Measurements from ENCODE around the gene TTLL10.

The TTLL10 gene

DNA sequence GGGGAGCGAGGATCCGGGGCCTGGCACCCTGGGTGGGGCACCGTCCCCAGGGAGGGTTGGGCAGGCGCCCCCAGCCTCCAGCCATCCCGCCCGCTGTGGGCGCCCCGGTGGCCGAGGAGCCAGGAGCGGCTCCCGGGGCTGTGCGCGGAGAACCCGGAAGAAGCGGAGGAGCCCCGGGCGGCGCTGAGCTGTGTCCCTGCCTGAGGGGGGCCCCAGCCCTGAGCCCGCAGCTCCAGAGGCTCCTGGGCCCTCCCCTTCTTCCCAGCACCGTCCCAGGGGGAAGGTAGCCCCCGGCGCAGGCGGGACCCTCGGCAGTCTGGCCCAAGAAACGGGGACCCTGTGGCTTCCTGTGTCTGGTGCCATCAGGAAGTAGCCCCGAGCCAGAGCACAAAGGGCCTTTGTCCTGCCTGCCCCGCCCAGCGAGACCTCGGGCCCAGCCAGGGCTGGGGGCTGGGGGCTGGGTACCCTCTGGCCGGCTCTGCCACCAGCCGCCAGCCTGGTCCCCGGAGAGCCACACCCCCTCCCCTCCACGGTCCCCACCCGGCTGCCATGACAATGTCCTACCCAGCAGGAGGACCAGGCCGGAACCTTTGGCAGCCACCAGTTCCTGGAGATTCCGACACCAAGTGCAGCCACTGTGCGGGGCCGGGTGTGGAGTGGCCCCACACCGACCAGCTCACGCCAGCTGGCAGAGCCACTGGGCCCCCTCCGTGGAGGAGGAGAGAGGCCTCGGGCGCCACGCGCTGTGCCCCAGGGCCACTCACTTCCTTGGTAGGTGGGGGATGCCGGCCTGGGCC is 15.6 kb upstream of the TTLL10 start:
- DNase-seq, result peak; percentile 69

DNA sequence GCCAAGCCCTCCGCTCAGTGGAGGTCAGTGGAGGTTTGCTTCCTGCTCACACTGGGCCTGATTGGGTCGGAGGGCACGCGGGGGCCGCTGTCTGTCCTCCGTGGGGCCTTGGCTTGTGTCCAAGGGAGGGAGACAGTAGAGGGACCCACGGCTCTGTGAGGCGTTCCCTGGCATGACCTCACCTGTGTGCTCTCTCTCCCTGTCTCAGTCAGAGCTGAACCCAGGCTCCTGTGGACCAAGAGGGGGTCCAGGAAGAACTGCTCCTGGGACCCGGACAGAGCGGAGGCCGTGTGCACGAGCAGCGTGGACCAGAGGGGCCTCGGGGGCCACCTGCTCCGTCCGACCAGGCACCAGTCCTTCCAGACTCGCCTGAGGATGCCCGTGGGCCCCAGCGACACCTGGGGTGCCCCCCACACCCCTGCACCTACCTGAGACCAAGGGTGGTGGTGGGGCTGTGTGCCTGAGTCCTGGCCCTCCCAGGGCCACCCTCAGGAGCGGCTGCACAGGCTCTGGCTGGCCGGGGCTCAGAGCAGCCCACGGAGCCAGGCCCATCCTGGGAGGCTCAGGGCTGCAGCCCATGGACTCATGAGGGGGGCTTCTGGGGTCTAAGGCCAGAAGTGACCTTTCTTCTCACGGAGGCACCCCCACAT is 13.3 kb upstream of the TTLL10 start:
- no peak for DNase-seq

DNA sequence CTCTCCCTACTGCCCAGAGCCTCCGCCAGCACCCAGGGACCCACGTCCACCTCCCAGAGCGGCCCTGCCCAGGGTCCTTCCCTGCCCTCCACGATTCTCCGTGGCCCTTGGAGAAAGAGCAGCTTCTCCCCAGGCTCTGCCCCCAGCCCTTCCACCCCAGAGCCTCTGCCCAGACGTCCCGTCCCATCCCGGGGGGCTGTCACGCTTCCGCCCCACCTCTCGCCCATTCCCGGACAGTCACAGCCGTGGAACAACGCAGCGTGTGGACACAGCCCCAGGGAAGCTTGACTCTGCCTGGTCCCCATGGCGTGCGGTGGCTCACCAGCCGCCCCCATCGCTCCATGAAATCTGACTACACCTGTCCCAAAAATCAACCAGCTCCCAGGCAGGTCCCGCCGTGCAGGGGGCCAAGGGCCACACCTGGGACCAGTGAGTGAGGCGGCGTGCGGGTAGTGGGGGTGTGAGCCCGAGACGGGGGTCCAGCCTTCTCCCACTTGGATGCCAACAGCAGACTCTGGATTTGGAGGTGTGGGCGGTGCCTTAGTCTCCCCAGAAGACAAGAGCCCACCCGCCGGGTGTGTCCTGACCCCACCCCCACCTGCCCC is 12.5 kb upstream of the TTLL10 start:
- DNase-seq, result no peak

DNA sequence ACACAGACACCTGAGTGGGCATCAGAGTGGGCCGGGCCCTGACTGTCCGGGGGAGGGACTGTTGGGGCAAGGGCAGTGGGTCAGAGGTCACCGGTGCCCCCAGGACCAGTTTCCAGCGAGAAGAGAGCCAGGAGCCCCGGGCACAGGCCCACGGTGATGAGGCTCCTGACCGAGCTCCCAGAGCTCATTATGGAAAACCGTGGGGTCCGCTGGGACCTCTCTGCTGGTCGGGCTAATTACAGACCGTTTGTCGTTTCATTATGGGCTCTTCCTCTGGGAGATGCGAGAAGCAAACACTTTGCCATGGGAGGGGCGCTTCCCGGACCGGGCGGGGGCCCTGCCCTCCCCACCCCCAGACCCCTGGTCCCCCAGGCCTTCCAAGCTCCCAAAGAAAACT is 12.0 kb upstream of the TTLL10 start:
- no peak for DNase-seq

DNA sequence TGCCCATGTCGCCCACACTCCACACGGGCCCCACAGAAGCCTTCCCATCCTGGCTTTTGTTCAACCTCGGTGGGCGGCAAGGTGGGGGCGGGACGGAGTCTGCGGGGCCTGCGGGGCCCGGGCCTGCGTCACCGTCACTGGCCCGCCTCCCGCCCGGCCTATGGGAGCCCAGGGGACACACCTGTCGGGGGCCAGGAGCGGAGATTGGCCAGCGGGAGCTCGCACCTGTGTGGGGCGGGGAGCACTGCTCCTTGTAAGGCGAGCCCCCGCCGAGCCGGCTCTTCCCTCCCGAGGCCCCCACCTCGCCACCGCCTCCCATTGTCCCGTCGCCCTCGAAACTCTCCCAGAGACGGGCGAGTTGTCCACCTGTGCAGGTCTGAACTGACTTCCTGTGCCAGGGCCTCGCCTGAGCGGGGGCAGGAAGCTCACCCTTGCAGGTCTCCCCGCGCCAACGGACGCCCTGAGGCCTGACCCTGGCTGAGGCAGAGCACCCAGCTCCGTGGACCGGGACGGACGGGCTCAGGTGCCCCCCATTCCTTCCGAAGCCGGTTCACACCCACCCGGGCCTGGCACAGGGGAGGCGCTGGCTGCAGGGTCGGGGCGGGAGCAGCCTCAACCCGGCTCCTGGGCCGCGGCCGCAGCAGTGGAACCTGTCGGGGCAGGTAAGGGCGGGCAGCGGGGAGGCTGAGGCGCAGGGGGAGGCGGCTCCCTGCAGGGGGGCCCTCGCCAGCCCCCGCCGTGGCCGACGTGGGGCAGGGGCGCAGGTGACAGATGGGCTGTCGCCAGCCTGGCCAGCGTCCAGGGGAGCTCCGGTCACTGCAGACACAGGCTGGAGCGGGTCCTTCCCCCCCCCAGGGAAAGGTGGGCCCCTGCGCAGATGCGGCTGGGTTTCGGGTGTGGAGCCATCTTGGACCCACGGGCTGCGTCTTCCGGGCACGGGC is 10.8 kb upstream of the TTLL10 start:
- no peak for DNase-seq

DNA sequence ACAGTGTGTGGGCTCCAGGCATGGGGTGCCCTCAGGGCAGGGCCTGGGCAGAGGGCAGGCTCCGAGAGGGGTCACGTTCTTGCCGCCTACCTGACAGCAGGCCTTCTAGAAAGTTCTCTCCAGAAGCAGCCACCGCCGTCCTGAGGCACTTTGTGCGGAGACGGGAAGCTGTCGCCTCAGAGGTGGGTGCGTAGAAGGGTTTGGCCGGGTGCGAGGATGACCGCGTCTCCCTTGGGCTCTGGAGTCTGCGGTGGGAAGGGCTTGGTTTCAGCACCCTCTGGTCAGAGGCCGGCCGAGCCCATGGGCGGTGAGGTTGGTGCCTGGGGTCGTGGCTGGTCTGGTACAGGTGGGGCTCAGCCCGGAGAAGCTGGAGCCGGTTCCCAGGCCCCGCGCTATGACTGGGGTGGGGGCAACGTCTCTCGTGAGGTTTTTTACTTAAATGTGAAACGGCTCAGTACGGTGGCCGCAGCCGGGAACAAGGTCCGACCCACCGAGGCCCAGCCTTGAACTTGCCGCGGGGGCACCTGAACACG is 10.1 kb upstream of the TTLL10 start:
- DNase-seq, result no peak

DNA sequence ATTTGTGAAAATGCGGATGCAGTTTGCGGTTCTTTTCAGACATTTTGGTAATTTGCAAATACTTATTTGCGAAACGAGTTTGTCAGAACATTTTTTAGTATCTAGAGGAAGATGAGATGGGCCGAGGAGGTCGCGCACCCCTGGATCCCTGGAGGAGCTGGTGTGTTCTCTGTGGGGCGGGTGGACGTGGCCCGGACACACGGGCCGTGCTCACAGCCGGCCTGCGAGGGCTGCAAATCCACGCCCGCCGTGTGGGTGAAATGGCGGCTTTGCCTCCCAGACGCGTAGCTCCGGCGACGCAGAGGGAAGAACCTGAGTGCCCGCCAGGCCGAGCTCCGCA is 9.3 kb upstream of the TTLL10 start:
- no peak for DNase-seq

DNA sequence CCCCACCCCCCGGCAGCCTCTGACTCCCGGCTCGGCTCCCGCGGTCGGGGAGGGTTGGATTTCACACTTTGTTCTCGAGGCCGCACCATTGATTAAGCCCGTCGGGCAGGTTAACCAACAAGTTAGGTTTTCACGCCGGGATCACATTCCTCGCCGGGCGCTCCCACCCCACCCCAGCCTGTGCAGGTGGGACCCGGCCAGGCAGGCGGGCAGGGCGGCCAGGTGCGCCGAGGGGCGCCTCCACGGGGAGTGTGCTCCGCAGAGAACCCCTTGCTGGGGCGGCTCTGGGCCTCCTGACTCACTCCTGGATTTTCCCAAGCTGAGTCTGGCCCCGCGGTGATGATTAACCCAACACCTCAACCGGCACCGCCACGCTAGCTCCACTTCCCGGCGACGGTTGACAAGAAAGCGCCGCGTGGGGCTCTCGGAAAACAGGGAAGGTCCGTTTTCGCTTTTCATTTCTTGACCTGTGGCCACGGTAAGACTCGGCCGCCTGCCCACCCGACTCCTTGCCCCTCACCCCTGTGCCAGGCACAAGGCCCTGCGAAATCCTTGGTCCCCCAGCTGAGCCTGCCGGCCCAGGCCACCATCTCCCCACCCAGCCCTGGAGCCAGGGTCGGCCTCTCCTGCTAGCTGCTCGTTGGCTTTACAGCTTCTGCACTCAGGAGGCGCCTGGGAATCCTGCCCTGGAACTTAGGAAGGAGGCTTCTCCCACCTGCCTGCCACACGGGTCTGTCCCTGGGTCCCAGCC is 8.8 kb upstream of the TTLL10 start:
- DNase-seq, result no peak

DNA sequence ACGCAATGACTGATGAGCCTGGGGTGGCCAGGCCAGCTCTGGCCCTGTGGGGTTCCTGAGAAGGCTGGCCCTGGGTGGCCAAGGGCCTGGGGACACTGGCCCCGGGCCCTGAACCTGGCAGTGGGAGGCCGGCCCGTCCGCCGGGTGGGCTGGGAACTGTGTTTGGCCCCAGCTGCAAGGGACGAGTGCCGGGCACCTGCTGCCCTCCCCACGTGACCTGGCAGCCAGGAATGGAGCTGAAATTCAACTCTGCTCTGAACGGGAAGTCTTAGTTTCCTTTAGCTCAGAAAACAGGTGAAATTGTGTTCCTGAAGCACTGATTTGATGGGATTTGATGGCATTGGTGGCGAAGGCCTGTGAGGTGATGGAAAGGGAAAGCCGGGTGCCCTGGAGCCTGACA is 8.2 kb upstream of the TTLL10 start:
- DNase-seq, result no peak

DNA sequence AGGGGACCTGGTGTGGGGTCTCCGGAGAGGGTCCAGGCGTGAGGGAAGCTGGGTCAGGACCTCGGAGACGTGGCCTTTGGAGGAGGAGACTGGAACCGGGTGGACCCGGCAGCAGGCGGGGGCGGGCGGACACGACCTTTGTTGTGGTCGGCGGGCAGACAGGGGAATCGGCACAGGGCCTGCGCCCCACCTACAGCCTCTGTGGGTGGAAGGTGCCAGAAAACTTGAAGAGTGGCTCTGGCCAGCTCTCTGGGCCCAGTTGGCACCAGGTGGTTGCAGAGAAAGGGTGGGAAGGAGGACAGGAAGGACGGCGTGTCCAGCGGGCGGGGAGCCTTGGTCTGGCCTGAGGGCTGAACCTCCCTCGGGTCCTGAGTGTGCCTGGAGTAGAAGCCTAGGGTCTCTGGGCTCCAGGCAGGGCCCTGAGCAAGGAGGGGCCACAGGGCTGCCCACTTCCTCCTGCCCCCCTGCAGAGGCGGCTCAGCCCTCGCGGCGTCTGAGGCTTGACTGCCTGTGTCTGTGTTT is 7.7 kb upstream of the TTLL10 start:
- DNase-seq, result no peak

DNA sequence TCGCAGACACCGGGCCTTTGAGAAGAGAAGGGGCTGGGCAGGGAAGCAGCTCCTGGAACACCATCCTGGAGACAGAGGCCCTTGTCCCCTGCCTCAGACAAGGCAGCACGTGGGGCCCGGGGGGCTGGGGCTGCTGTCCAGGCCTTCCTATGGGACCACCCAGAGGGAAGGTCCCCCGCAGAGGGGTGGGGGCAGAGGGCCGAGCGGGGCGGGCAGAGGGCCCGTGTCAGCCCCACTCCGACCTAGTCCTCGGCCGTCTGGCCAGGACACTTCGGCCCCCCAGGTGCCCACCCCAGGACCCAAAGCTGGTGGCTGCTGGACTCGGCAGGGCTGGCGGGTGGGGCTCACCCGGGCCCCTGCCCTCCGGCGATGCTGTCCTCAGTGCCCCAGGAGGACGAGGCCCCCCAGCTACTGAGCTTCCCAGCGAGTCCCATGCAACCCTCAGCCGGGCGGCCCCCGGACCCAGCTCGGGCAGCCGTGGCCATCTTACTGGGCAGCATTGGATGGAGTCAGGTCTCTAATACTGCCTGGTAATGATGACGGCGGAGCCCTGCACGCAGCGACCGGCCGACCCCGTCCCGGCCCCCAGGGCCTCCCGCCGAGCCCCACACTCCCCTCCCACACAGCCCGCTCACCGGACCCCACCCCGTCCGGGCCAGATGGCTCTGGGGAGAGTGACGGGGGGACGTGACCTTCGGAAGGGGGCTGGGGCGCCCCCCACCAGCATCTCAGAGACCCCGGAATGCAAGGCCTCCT is 6.9 kb upstream of the TTLL10 start:
- no peak for DNase-seq

DNA sequence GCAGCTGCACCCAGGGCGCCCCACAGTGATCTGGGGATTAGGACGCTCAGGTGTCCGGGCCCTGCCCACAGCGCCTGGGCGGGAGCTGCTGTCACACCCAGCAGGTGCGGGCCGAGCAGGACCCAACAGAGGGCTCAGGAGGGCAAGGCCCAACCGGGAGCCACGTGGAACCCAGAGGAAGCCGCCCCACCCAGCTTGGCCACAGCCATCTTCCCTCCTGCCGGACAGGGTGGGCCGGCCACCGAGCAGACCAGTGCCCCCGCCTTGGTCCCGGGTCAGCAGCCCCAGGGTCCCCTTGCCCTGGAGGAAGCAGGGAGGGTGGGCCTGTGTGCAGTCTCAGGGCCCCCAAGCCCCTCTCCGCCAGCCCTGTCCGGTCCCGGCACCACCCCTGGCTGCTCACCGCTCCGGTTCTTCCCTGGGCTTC is 6.3 kb upstream of the TTLL10 start:
- no peak for DNase-seq

DNA sequence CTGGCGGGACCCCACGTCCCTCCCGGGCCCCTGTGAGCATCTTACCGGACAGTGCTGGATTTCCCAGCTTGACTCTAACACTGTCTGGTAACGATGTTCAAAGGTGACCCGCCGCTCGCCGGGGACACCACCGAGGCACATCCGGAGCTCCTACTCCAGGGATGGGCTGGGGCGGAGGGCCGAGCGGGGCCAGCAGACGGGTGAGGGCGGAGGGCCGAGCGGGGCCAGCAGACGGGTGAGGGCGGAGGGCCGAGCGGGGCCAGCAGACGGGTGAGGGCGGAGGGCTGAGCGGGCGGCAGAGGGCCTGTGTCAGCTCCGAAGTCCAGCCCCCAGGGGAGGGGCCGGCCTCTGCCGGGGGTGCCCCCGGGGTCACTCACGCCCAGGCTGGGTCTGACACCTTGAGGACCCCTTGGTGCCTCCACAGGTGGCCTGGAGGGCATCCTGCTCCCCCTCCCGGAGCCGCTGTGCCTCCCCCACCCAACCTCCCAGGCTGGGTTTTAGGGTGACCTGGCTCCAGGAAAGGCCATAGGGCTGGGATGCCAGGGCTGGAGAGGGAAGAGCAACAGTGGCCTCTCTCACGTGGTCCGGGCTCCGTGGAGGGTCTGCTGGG is 5.7 kb upstream of the TTLL10 start:
- DNase-seq, result no peak

DNA sequence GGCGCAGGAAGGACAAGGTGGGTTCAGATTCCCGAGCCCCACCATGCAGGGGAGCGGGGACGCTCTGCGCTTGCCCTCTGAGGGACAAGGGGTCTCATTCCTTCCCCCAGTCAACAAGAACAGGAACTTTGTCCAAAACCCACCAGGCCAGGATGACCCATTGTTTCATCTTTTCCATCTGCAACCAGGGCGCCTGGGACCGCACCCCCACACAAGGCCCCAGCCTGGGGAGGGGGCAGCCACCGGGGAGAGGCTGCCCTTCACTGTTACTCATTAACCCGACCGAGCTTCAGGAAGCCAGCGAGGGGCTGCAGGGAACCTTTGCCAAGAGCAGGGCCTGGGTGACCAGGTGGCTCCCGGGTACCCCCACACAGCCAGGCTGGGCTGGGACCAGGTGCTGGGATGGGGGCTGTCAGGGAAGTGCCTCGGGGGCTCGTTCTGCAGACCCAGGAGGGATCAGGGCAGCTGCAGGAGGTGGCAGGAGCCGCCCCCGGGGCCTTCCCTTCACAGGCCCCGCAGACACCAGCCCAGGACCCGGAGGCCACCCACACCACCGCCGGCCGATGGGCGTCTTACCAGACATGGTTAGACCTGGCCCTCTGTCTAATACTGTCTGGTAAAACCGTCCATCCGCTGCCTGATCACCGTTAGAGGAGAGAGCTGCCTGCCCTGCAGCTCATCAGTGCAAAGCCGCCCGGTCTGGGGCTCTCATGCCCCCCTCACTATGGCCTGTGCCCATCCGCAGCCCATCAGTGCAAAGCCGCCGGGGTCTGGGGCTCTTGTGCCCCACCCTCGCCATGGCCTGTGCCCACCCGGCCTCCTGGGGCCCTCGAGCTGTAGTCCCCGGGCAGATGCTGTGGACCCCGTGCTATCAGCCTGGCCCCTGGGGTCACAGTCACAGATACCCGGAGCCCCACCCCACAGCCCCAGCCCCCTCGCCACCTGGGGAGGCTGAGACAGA is 4.9 kb upstream of the TTLL10 start:
- no peak for DNase-seq

DNA sequence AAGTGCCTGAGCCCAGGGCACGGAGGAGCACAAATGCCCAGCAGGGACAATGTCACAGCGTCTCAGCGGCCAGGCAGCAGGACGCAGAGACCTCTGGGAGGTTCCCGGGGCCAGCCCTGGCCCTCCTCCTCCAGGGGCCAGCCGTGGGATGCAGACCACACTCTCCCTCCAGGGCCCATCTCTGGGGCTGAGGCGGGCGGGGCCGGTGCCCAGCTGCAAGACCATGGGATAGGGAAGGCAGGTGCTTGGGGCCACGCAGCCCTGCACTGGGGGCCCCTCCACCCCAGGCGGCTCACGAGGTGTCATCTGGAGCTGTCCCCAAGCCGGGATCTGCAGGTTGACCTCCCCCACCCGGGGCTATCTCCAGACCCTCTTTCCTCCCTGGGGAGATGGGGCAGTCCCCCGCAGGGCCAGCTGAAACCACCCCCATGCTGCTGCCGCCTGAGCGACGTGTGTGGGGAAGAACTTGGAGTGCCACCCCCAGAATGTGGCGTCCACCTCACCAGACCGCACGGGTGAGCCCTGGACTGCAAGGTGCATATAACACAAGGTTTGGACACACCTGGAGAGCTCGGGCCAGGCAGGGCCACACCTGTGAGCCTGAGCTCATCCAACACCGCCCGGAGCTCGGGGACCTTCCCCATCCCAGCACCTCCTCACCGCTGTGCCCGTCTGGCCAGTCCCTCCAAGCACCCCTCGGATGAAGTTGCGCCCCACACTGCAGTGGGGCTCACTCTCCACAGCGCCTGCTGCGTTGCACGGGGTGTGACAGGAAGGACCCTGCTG is 4.1 kb upstream of the TTLL10 start:
- no peak for DNase-seq

DNA sequence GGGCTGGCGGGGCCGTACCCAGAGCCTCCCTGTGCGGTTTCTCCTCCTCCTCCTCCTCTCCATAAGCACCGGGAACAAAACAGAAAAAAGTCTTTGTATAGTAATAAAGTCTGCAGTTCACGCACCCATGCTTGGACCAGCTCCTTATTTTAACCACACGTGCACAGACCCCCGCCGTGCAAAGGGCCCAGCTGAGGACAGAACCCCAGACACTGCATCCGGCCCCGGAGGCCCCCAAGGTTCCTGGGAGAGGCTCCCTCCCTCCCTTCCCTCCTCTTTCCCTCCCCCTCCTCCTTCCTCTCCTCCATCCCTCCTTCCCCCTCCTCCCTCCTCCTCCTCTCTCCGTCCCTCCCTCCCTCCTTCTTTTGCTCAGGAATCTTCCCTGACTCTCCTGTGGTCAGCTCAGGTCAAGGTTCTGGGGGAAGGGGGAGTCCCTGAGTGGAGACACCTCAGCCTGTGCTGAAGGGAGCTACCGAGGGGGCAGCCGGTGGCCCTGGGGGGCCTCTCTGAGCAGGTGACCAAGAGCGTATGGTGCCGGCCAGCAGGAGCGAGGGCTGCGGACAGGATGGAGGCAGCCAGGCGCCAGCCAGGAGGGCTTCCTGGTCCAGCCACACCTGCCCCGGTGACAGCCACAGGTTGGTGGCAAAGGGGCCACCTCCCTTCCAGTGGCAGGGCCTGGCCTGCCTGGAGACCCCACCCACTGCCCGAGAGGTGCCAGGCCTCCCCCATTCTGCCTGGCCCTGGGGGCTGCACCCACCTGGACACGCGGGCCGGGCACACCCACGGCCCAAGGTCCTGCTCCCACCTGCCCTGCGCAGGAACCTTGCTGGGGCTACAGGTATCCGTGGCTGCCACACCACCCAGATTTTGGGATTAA is 3.2 kb upstream of the TTLL10 start:
- no peak for DNase-seq

DNA sequence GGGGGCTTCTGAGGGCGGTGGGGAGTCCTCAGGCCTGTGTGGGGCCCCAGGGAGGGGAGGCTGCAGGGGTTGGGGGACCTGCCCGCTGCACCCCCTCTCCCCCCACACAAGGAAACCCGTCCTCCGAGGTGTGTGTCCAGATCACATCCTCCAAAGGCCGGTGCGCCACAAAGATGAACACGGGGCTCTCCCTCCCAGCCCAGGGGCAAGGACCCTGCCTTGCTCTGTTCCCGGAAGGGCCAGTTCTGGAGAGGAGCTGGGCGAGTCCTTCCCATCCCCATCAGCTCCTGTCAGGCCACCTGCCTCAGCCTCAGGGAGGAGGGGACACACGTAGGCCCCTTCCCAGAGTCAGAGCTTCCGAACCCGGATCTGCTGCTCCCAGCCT is 2.5 kb upstream of the TTLL10 start:
- no peak for DNase-seq
